COLO668 (cell line): ENCODE results near the gene HNRNPC.
"Not testable (repeated sequence)": the region's sequence is repeated elsewhere in the genome, so short reads cannot be mapped to it uniquely, and the experiment has no call there.

Source experiments
- DNase-seq: peaks from one replicate; lab custom pipeline; 2025; ENCODE audit not compliant: unreplicated experiment; lab: John Stamatoyannopoulos, UW

The HNRNPC gene

GRCh38 chr14:21269252-21270046 is at the start of gene HNRNPC:
TSS of gene HNRNPC (minus strand) at chr14:21269442. CDS start at chr14:21234193, 35,249 bp downstream.
- DNase-seq: peak; percentile 99

DNA sequence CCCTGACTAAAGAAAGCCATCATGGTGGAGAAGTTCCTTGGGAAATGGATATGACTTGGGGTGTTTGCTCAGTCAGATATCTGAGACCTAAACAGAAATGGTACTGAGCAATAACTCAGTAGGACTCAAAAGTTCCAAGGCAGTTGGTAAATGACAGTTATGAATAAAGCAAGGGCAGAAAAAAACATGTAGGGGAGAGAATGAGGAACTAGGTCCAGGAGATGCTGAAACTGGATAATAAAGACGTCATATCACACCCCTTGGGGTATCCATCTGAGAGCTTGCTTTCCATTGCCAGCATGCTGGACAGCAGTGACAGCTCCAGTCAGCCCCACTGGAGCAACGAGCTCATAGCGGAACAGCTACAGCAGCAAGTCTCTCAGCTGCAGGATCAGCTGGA is 48.2 kb upstream of the HNRNPC start:
- no peak for DNase-seq

DNA sequence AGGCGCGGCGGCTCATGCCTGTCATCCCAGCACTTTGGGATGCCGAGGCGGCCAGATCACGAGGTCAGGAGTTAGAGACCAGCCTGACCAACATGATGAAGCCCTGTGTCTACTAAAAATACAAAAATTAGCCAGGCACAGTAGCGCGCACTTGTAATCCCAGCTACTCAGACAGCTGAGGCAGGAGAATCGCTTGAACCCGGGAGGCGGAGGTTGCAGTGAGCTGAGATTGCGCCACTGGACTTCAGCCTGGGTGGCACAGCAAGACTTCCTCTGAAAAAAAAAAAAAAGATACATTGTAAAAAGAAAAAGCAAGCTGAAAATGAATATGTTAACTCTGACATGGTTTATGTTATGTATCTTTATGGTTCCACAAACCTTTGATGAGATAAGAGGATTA is 44.3 kb upstream of the HNRNPC start:
- no peak for DNase-seq

GRCh38 chr14:21311614-21312013 is 42.4 kb upstream of the HNRNPC start:
- DNase-seq: no peak

DNA sequence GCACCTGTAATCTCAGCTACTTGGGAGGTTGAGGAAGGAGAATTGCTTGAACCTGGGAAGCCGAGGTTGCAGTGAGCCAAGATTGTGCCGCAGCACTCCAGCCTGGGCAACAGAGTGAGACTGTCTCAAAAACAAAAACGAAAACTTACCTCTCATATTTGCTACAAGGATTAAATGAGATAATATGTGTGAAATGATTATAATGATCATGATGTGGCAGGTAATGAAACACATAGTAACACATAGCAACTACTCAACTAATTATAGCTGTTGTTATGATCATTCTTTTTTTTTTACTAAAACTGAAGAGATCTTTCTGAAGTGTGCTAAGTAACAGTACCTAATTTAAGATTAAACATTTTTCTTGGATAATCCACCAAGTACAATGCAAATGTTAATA is 40.7 kb upstream of the HNRNPC start:
- DNase-seq: no peak

GRCh38 chr14:21309238-21309636 is 40.0 kb upstream of the HNRNPC start:
- no peak for DNase-seq

DNA sequence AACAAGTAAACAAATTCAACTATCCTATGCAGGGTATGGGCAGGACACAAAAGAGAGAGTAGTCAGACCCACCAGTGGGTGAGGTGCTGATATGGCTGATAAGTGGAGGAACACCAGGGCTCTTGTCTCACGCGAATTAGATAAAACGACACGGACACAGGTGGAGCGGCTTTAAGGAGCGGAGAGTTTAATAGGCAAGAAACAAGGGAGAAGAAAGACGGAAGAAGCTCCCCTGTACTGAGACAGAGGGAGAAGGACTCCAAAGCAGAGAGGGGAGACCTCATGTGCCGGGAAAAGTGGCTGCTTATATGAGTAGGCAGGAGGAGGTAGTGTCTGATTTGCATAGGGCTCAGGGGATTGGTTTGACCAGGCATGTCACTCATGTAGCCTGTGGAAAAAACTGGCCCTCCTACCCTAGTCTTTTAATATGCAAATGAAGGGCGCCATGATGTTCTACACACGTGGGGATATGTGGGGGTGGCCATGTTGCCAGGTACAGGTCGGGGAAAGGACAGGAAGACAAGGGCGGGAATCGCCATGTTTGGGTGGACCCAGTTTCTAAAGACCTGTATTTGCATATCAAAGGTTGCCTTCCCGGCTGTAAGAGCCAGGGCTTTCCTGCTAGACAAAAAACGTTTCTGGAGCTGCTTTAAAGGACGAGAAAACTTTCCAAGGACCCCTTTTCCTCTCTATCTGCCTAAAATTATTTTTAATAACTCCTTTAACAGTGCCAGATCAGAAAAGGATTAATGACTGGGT is 39.4 kb upstream of the HNRNPC start:
- DNase-seq: peak; percentile 39

- no peak for DNase-seq
Measured at GRCh38 chr14:21308132-21308478, 38.9 kb upstream of the HNRNPC start.

DNA sequence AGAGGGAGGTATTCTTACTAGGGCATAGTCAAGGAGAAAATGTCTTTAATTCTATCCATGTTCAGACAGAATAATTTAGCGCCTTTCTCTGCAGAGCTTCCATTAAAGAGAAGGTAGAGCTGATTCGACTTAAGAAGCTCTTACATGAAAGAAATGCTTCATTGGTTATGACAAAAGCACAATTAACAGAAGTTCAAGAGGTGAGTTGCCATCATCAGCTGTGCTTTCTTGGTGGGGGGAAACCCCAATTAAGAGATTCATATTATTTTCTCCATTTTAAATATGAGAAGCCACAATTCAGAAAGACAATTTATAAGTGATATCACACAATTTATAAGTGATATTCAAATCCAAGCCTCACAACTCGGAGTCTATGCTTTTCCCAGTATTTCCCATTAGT is 38.4 kb upstream of the HNRNPC start:
- no peak for DNase-seq

DNA sequence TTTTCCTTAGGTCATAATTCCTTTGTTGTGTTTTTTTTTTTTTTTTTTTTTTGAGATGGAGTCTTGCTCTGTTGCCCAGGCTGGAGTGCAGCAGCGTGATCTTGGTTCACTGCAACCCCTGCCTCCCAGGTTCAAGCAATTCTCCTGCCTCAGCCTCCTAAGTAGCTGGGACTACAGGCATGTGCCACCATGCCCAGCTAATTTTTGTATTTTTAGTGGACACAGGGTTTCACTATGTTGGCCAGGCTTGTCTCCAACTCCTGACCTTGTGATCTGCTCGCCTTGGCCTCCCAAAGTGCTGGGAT is 33.5 kb upstream of the HNRNPC start:
- not testable (repeated sequence) for DNase-seq

GRCh38 chr14:21302013-21302835 is 33.0 kb upstream of the HNRNPC start:
- DNase-seq: no peak

GRCh38 chr14:21300892-21301291 is 31.6 kb upstream of the HNRNPC start:
- peak; percentile 21 for DNase-seq

- DNase-seq: no peak
Measured at GRCh38 chr14:21299562-21300130, 30.4 kb upstream of the HNRNPC start.

- no peak for DNase-seq
Measured at GRCh38 chr14:21298358-21298757, 29.1 kb upstream of the HNRNPC start.

DNA sequence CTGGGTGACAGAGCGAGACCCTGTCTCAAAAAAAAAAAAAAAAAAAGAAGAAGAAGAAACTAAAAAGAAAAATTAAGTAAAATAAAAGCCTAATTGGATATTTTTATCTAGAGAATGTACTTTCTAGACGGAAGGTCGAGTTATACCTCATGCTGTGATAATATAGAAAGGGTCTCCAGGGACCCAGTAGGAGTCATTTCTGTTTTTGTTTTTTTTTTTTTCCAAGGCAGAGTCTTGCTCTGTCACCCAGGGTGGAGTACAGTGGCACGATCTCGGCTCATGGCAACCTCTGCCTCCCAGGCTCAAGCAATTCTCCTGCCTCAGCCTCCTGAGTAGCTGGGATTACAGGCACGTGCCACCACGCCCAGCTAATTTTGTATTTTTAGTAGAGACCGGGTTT is 24.8 kb upstream of the HNRNPC start:
- not testable (repeated sequence) for DNase-seq

DNA sequence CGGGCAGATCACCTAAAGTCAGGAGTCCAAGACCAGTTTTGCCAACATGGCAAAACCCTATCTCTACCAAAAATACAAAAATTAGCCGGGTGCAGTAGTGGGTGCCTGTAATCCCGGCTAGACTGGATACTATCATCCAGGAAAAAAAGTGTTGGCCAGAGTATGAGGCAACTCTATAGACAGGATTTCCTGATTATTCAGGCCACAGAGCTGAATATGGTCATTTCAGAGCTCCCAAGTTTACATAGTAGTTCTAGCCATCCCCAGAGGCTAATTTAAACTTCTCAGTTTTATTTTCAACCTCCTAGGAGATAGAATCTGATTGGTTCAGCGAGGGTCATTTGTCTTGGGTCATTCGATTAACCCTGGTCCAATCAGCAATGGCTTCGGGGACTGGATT is 17.9 kb upstream of the HNRNPC start:
- DNase-seq: no peak

GRCh38 chr14:21286516-21286915 is 17.3 kb upstream of the HNRNPC start:
- DNase-seq: not testable (repeated sequence)

DNA sequence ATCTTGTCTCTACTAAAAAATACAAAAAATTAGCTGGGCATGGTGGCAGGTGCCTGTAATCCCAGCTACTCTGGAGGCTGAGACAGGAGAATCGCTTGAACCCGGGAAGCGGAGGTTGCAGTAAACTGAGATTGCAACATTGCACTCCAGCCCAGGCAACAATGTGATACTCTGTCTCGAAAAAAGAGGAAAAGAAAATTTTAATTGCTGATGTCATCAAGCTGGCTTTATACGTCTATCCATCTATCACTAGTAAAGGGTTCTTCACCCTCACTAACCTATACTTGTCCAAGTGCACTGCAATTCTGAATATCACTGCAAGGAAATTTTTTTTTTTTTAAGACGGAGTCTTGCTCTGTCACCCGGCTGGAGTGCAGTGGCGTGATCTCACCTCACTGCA is 12.7 kb upstream of the HNRNPC start:
- not testable (repeated sequence) for DNase-seq

DNA sequence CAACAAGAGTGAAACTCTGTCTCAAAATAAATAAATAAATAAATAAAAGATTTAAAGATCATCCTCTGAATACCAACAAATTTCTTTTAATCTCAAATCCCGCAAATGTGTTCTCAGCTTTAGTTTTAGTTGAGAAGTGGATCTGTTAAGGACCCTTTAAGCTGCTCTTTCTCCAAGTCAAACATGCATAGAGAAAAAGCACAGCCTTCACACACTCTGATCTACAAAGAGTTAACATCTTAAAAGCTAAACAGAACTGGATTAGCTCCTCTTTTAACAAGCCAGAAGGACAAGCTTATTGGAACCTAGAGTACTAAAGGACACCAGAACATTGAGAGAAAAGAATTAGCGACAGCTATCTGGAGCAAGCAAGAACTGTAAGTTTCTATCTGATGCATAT is 10.5 kb upstream of the HNRNPC start, which contains the start of gene RPGRIP1:
Gene RPGRIP1, plus strand, starts transcription at position 301 of the 400 bp plus-strand sequence. CDS start 7,894 bp downstream, outside the sequence.
- DNase-seq: no peak

- DNase-seq: no peak
Measured at GRCh38 chr14:21278632-21279031, 9.4 kb upstream of the HNRNPC start.

DNA sequence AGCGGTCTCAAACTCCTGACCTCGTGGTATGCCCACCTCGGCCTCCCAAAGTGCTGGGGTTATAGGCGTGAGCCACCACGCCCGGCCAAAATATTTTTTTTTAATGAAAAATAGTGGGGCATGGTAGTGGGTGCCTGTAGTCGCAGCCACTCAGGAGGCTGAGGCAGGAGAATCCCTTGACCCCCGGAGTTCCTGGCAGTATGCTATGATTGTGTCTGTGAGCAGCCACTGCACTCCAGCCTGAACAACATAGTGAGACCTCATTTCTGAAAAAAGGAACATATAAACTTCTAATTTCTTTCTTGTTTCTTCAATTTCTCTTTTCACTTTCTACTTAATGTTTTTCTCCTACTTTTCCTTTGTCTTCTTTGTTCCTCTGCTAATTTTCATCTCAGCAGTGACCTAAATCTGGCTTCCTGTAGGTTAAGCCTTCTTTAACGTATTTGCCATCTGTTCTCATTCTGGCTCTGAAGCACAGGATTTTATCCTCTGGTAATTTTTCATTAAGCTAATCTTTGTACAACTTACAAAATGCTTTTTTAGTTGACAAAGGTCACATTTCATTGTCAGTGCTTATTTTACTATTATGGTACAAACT is 6.1 kb upstream of the HNRNPC start:
- DNase-seq: no peak
